K562 (cell line): ENCODE measurements around the gene TCL1B. TPM values are rescaled to one million over a fixed set of nuclear protein-coding genes. Genes with fewer than 3 reads are reported as not detected.

Experiments
- ATAC-seq: fragments of 200-7000 bp; cut with Tn5 transposase; 3 replicates; pipeline ENCODE4 v1.9.1; 2020; ENCODE audit warnings: moderate library complexity
- BruUV-seq: library from RNA; stranded (reverse); fragments of 400-500 nt; replicated peaks from 2 replicates; lab custom pipeline; 2021; lab: Mats Ljungman, UMichigan
- CTCF ChIA-PET: fragments of 300-600 bp; formaldehyde crosslinking; extraction: SDS; loops from one replicate; lab custom pipeline; 2021; ENCODE audit warnings: low intra/inter-chr PET ratio; lab: Yijun Ruan, JAX
- POLR2A ChIA-PET: fragments of 300-600, 350-650 bp; sonication (Branson Sonifier 250); formaldehyde crosslinking; extraction: SDS; loops from one replicate; lab custom pipeline; 2021; ENCODE audit warnings: antibody characterized with exemption, inconsistent platforms; lab: Yijun Ruan, JAX
- DNase-seq, 4 experiments: peaks; one replicate each; pipeline versions ENCODE4 v3.0.0 to v3.0.0-alpha.2; 2011 to 2018; ENCODE audit warnings: low spot score in 3 of 4, mixed read lengths in 3 of 4; ENCODE audit errors: extremely low read depth in 1 of 4
- FAIRE-seq: peaks from 2 replicates; lab custom pipeline; 2011; peaks lifted over from hg19 to GRCh38; lab: Jason Lieb, UNC
- H2AFZ ChIP-seq: 2 replicates; pipeline ENCODE4 v1.6.0; 2011; ENCODE audit warnings: low read depth, low read length, control low read depth, inconsistent platforms
- H3K27ac ChIP-seq: fragments of 200-600 bp; 3 replicates; pipeline ENCODE4 v1.8.0; 2011; ENCODE audit warnings: low read depth, mild to moderate bottlenecking, control low read depth, inconsistent platforms, low read length, moderate library complexity, mixed read lengths; ENCODE audit errors: extremely low read depth
- H3K27me3 ChIP-seq, 2 experiments: fragments of 300-600 bp in 1 of 2; 2 replicates in 1 of 2; 3 replicates in 1 of 2; pipeline versions ENCODE4 v1.6.0 to v1.8.0; 2011; ENCODE audit warnings: inconsistent platforms in 2 of 2, low read length in 2 of 2, mild to moderate bottlenecking in 1 of 2, mixed read lengths in 1 of 2, moderate library complexity in 1 of 2; ENCODE audit not compliant: control insufficient read depth in 2 of 2, insufficient read depth in 2 of 2
- H3K36me3 ChIP-seq: fragments of 300-600 bp; 3 replicates; pipeline ENCODE4 v1.8.0; 2011; ENCODE audit warnings: mild to moderate bottlenecking, low read length, inconsistent platforms; ENCODE audit not compliant: control insufficient read depth, insufficient read depth
- H3K4me1 ChIP-seq, 2 experiments: fragments of 200-600 bp in 1 of 2; replicated peaks in 1 of 2; 2 replicates in 1 of 2; 3 replicates in 1 of 2; pipeline versions ENCODE4 v1.5.1 to v1.8.0; 2011; ENCODE audit warnings: inconsistent platforms in 2 of 2, low read length in 2 of 2, mild to moderate bottlenecking in 1 of 2, mixed read lengths in 1 of 2, moderate library complexity in 1 of 2; ENCODE audit not compliant: control insufficient read depth in 2 of 2, insufficient read depth in 2 of 2
- H3K4me2 ChIP-seq: 2 replicates; pipeline ENCODE4 v1.6.1; 2011; ENCODE audit warnings: low read length, control low read depth, inconsistent platforms, mixed read lengths; ENCODE audit not compliant: insufficient read depth
- H3K4me3 ChIP-seq: fragments of 200-600 bp; sonication (generic), shearing (Covaris generic); 2 replicates; pipeline ENCODE4 v1.5.1; 2016; ENCODE audit warnings: control low read depth, inconsistent platforms
- H3K79me2 ChIP-seq: fragments of 200-600 bp; 3 replicates; pipeline ENCODE4 v1.8.0; 2011; ENCODE audit warnings: low read length, inconsistent platforms; ENCODE audit not compliant: control insufficient read depth, insufficient read depth
- H3K9ac ChIP-seq, 2 experiments: 2 replicates each; pipeline versions ENCODE4 v1.6.0 to v1.6.1; 2011; ENCODE audit warnings: low read depth in 2 of 2, low read length in 2 of 2, control low read depth in 1 of 2, inconsistent platforms in 1 of 2, mild to moderate bottlenecking in 1 of 2, mixed read lengths in 1 of 2; ENCODE audit not compliant: insufficient read depth in 1 of 2
- H3K9me1 ChIP-seq: one replicate; pipeline ENCODE4 v1.6.0; 2011; ENCODE audit warnings: inconsistent platforms, mild to moderate bottlenecking, low read length, moderate library complexity; ENCODE audit not compliant: control insufficient read depth, insufficient read depth
- H3K9me3 ChIP-seq: replicated peaks from 2 replicates; pipeline ENCODE4 v1.5.1; 2011; ENCODE audit warnings: low read depth, low read length, inconsistent platforms; ENCODE audit not compliant: control insufficient read depth, insufficient read depth
- H4K20me1 ChIP-seq: replicated peaks from 2 replicates; pipeline ENCODE4 v1.6.1; 2011; ENCODE audit warnings: low read length, inconsistent platforms, mixed read lengths; ENCODE audit not compliant: control insufficient read depth, insufficient read depth
- BRD4 ChIP-seq: fragments of 200-600 bp; sonication (generic); IDR thresholded peaks from 2 replicates; pipeline ENCODE4 v1.6.1; 2017; ENCODE audit warnings: inconsistent platforms
- DIDO1 ChIP-seq: fragments of 450-650 bp; IDR thresholded peaks from 2 replicates; pipeline ENCODE4 v1.6.1; 2016; ENCODE audit warnings: low read depth, missing biosample characterization, missing genetic modification characterization
- EP300 ChIP-seq: IDR thresholded peaks from 2 replicates; pipeline ENCODE4 v1.6.1; 2012; ENCODE audit warnings: low read length, improper control_type of control experiment
- NFIX ChIP-seq: fragments of 250-450 bp; sonication (Bioruptor Pico); IDR thresholded peaks from 2 replicates; pipeline ENCODE4 v1.4.0; 2020; ENCODE audit warnings: low read depth, mild to moderate bottlenecking, moderate library complexity
- RBM25 ChIP-seq: fragments of 200-400 bp; formaldehyde crosslinking; IDR thresholded peaks from 2 replicates; pipeline ENCODE4 v1.6.1; 2018; ENCODE audit warnings: low read length, low read depth, moderate library complexity; ENCODE audit not compliant: severe bottlenecking
- XRCC3 ChIP-seq: fragments of 450-650 bp; IDR thresholded peaks from 2 replicates; pipeline ENCODE4 v1.6.1; 2017; ENCODE audit warnings: mild to moderate bottlenecking, moderate library complexity
- ZNF232 ChIP-seq: sonication (generic); formaldehyde crosslinking; IDR thresholded peaks from 2 replicates; pipeline ENCODE4 v1.8.0; 2022; ENCODE audit warnings: mild to moderate bottlenecking, missing genetic modification reagents
- ZZZ3 ChIP-seq: fragments of 450-650 bp; IDR thresholded peaks from 2 replicates; pipeline ENCODE4 v1.6.1; 2016; ENCODE audit warnings: antibody characterized with exemption, mild to moderate bottlenecking, moderate library complexity
- WGBS: fragments of 100-300 bp; shearing (Covaris generic); methylation state at CpG from one replicate; pipeline ENCODE4 v1.1.6; 2016; ENCODE audit warnings: low coverage, mixed read lengths; ENCODE audit not compliant: insufficient coverage; ENCODE audit errors: missing lambda C conversion rate; 5-methylcytosine and 5-hydroxymethylcytosine counted together
- in situ Hi-C: fragments of 300-500 bp; cut with MboI; formaldehyde crosslinking; loops from 4 replicates; pipeline ENCODE4 v1.15.0; 2018; ENCODE audit warnings: inconsistent platforms, mixed read lengths
- intact Hi-C: fragments of 100-400 bp; cut with micrococcal nuclease; formaldehyde crosslinking; loops from 2 replicates; pipeline ENCODE4 v1.14.2; 2022
- polyA plus RNA-seq, 8 experiments: library from polyadenylated mRNA; depleted of rRNA in 4 of 8; stranded (reverse) in 5 of 8; unstranded in 3 of 8; fragments of >200 nt; fragmentation: Nextera tagmentation in 2 of 8; fragmentation: Illumina TruSeq in 1 of 8; extraction: Ambion mirVana in 2 of 8; extraction: Trizol in 1 of 8; gene quantifications; 2 replicates each; pipeline versions ENCODE4 v1.2.1 to v1.2.3, GENCODE V29; 2011 to 2014; ENCODE audit warnings: inconsistent platforms in 1 of 8, missing spikeins in 1 of 8
- total RNA-seq, 7 experiments: library from RNA; depleted of rRNA in 6 of 7; stranded (reverse); fragments of >200 nt in 6 of 7; fragmentation: Illumina TruSeq in 2 of 7; extraction: Trizol in 2 of 7; gene quantifications; 2 replicates each; pipeline versions ENCODE4 v1.2.1 to v1.2.3, GENCODE V29; 2011 to 2021; ENCODE audit warnings: low replicate concordance in 1 of 7
- TF ChIP-seq, protein P1 (sequence below): fragments of 250-450 bp; sonication (Bioruptor Pico); IDR thresholded peaks from 2 replicates; pipeline ENCODE4 v1.4.0; 2020; ENCODE audit warnings: mild to moderate bottlenecking, moderate library complexity
- TF ChIP-seq, protein P2 (sequence below): IDR thresholded peaks from 2 replicates; pipeline ENCODE4 v1.6.1; 2012; ENCODE audit warnings: low read depth, low read length, improper control_type of control experiment, borderline replicate concordance
- TF ChIP-seq, protein P3 (sequence below), 2 experiments: fragments of 450-650 bp; formaldehyde crosslinking in 1 of 2; IDR thresholded peaks; 2 replicates each; pipeline versions ENCODE4 v1.4.0 to v1.6.1; 2014 to 2020; ENCODE audit warnings: mild to moderate bottlenecking in 2 of 2, borderline replicate concordance in 1 of 2, low read depth in 1 of 2

Gene TCL1B
- total and polyA plus RNA-seq, 9 of the 15 experiments (the other 6 are each of a cell fraction or from before 2014, with no cell fraction given): not detected

DNA sequence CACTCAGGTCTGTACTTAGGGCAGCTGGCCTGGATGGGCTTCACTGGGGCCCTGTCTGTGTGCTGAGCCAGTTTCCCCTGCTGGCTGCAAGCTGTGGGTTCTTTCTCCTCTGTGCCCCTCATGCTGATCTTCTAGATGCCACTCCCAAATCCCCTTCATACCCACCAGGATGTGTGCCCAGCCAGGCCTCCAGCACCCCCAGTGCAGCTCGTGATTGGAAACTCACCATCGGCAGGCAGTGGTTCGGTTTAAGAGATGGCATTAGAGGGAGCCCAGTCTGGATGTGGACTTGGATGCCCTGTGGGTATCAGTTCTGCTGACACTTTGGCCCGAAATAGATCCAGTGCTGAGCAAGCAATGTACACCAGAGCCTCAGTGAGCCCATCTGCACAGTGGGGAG is 5.9 kb downstream of the TCL1B start:
- 0% methylated on average over 4 of the region's 4 CpGs for WGBS
- H2AFZ ChIP-seq: no peak overlapping the region
- POLR2A ChIA-PET: no interaction called here
- no peaks in the 10 kb centered on the region for H3K79me2 ChIP-seq
- in situ Hi-C loops (no loop called here), intact Hi-C loops (no loop called here)
- FAIRE-seq (no peak), DNase-seq (no peak), ATAC-seq (no peak)
- BruUV-seq: no TSS peak
- no peaks in the 10 kb centered on the region for H3K4me1 ChIP-seq
- H3K27me3 ChIP-seq: peaks cover 0 to 33% of the 10 kb centered on the region in 2 experiments; a peak in 3 of 5 replicates
- H3K27ac ChIP-seq: no peak overlapping the region
- H3K9me1 ChIP-seq: no peaks in the 10 kb centered on the region
- no peak overlapping the region for H3K4me2 ChIP-seq
- CTCF ChIA-PET: no interaction called here
- no peaks in the 10 kb centered on the region for H4K20me1 ChIP-seq
- no peak overlapping the region for H3K9ac ChIP-seq
- no peaks in the 10 kb centered on the region for H3K9me3 ChIP-seq
- H3K36me3 ChIP-seq: no peaks in the 10 kb centered on the region
- H3K4me3 ChIP-seq: no peak overlapping the region
- TF ChIP-seq, protein P1, sequence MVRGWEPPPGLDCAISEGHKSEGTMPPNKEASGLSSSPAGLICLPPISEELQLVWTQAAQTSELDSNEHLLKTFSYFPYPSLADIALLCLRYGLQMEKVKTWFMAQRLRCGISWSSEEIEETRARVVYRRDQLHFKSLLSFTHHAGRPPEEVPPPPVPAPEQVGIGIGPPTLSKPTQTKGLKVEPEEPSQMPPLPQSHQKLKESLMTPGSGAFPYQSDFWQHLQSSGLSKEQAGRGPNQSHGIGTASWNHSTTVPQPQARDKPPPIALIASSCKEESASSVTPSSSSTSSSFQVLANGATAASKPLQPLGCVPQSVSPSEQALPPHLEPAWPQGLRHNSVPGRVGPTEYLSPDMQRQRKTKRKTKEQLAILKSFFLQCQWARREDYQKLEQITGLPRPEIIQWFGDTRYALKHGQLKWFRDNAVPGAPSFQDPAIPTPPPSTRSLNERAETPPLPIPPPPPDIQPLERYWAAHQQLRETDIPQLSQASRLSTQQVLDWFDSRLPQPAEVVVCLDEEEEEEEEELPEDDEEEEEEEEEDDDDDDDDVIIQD (CRISPR knock-in tag): no peak
- TF ChIP-seq BRD4: no peak
- TF ChIP-seq, protein P2, sequence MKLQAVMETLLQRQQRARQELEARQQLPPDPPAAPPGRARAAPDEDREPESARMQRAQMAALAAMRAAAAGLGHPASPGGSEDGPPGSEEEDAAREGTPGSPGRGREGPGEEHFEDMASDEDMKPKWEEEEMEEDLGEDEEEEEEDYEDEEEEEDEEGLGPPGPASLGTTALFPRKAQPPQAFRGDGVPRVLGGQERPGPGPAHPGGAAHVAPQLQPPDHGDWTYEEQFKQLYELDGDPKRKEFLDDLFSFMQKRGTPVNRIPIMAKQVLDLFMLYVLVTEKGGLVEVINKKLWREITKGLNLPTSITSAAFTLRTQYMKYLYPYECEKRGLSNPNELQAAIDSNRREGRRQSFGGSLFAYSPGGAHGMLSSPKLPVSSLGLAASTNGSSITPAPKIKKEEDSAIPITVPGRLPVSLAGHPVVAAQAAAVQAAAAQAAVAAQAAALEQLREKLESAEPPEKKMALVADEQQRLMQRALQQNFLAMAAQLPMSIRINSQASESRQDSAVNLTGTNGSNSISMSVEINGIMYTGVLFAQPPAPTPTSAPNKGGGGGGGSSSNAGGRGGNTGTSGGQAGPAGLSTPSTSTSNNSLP: no peak
- TF ChIP-seq EP300: no peak
- no peak for TF ChIP-seq DIDO1
- TF ChIP-seq, protein P3, sequence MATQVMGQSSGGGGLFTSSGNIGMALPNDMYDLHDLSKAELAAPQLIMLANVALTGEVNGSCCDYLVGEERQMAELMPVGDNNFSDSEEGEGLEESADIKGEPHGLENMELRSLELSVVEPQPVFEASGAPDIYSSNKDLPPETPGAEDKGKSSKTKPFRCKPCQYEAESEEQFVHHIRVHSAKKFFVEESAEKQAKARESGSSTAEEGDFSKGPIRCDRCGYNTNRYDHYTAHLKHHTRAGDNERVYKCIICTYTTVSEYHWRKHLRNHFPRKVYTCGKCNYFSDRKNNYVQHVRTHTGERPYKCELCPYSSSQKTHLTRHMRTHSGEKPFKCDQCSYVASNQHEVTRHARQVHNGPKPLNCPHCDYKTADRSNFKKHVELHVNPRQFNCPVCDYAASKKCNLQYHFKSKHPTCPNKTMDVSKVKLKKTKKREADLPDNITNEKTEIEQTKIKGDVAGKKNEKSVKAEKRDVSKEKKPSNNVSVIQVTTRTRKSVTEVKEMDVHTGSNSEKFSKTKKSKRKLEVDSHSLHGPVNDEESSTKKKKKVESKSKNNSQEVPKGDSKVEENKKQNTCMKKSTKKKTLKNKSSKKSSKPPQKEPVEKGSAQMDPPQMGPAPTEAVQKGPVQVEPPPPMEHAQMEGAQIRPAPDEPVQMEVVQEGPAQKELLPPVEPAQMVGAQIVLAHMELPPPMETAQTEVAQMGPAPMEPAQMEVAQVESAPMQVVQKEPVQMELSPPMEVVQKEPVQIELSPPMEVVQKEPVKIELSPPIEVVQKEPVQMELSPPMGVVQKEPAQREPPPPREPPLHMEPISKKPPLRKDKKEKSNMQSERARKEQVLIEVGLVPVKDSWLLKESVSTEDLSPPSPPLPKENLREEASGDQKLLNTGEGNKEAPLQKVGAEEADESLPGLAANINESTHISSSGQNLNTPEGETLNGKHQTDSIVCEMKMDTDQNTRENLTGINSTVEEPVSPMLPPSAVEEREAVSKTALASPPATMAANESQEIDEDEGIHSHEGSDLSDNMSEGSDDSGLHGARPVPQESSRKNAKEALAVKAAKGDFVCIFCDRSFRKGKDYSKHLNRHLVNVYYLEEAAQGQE (IDR thresholded peaks at IDR 0.05; ENCODE audit: borderline replicate concordance): no peak
- TF ChIP-seq, protein P3 (CRISPR knock-in tag; IDR thresholded peaks at IDR 0.05; ENCODE audit: low read depth): no peak
- TF ChIP-seq ZNF232 (CRISPR knock-in tag): no peak
- TF ChIP-seq XRCC3: no peak
- no peak for TF ChIP-seq NFIX (CRISPR knock-in tag)
- TF ChIP-seq ZZZ3: no peak
- no peak for TF ChIP-seq RBM25
